Bronchial epithelial cell (primary cell): ENCODE measurements around the gene ZNF680. TPM values are rescaled to one million over a fixed set of nuclear protein-coding genes. Genes with fewer than 3 reads are reported as not detected.

Experiments used
- DNase-seq: peaks from one replicate; pipeline ENCODE4 v3.0.0-alpha.2; 2010; ENCODE audit warnings: low read depth
- FAIRE-seq: peaks from 2 replicates; lab custom pipeline; 2011; peaks lifted over from hg19 to GRCh38; lab: Jason Lieb, UNC
- H3K27me3 ChIP-seq: 2 replicates; pipeline ENCODE4 v1.5.1; 2011; ENCODE audit warnings: low read length; ENCODE audit not compliant: control insufficient read depth, insufficient read depth
- H3K36me3 ChIP-seq: 2 replicates; pipeline ENCODE4 v1.5.1; 2011; ENCODE audit warnings: low read length; ENCODE audit not compliant: control insufficient read depth, insufficient read depth
- H3K4me3 ChIP-seq: 2 replicates; pipeline ENCODE4 v1.5.1; 2011; ENCODE audit warnings: mild to moderate bottlenecking, low read depth, low read length, control low read depth
- CTCF ChIP-seq: IDR thresholded peaks from 2 replicates; pipeline ENCODE4 v1.5.1; 2011; ENCODE audit warnings: mild to moderate bottlenecking, moderate library complexity, low read length, control low read depth, inconsistent platforms; ENCODE audit not compliant: insufficient read depth, severe bottlenecking
- total RNA-seq: library from RNA; depleted of rRNA; stranded (reverse); fragments of >200 nt; gene quantifications from 2 replicates; pipeline ENCODE4 v1.2.1, GENCODE V29; 2014

ZNF680 gene
- total RNA-seq, 1 donor from 2014 or later, result 10.3 TPM

- FAIRE-seq, result no peak
- Histone ChIP-seq H3K4me3 (no peak overlapping the region), H3K27me3 (no peaks in the 10 kb centered on the region), H3K36me3 (no peaks in the 10 kb centered on the region)
- DNase-seq, result no peak
- no peak for TF ChIP-seq CTCF
Measured at GRCh38 chr7:64498270-64498669, 64.6 kb downstream of the ZNF680 start.

DNA sequence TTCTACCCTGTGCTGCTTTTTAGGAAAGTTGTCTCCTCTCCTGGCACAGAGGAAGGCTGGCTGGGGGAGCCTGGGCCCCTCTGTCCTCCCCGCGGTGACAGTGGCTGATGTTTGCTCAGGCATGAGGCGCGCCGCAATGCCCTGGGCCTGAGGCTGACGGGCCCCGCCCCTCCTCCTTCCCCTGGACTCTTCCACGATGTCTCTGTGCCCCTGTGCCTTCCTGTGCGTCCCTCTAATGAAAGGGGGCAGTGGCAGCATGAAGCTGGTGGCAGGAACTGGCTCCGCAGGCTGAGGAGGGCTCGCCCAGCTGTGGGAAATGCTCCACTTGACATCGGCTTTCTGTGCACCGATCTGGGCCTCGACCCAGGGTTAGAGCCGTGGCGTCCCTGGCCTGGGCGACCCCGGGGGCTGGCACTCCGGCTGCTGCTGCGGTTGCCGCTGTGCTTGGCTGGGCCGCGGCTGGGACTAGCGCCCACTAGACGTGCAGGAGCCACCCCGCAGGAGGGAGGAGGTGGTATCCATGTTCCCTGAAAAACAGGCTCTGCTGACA lies 67.9 kb downstream of the ZNF680 start:
- no peak for FAIRE-seq
- Histone ChIP-seq H3K36me3 (no peaks in the 10 kb centered on the region), H3K4me3 (no peak overlapping the region), H3K27me3 (no peaks in the 10 kb centered on the region)
- DNase-seq, result no peak
- no peak for TF ChIP-seq CTCF

DNA sequence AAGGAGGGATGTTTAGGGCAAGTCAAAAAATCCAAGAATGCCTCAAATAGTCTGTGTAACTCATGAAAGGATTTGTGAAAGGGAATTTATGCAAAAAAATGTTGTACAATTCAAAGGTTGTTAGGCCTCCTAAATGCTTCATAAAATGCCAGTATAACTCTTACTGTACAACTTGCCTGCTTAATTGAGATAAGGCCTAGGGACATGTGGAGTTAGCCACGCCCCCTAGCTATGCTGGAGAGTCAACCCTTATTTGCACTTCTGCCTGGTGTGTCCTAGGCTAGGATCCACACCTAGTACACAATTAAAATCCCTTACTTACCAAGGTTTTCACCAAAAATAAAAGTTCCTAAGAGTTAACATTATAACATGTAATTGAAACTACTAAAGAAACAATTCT lies 77.2 kb downstream of the ZNF680 start:
- H3K27me3 ChIP-seq, result no peaks in the 10 kb centered on the region
- DNase-seq, result no peak
- TF ChIP-seq CTCF, result no peak
- no peak overlapping the region for H3K4me3 ChIP-seq
- H3K36me3 ChIP-seq, result no peaks in the 10 kb centered on the region
- no peak for FAIRE-seq

Other genes starting within 250 kb of the ZNF680 start
- 8.7 and 9.7 TPM in 2 replicates for gene ZNF736, start 249.1 kb downstream of the ZNF680 start, total RNA-seq
- gene ZNF107, start 103.1 kb upstream of the ZNF680 start, total RNA-seq, result 1.1 and 1.2 TPM in 2 replicates
- 3.4 and 6.0 TPM in 2 replicates for gene ZNF138, start 231.4 kb upstream of the ZNF680 start, total RNA-seq